Breast epithelium (tissue), 4 donors: ENCODE results near the gene ELMO1. TPM values are rescaled to one million over a fixed set of nuclear protein-coding genes. Genes with fewer than 3 reads are reported as not detected.

ENCODE experiments used
- DNase-seq, 2 donors: peaks; one replicate each; pipeline ENCODE4 v3.0.0-alpha.2; 2019; ENCODE audit warnings: low spot score in 2 of 2
- H3K27ac ChIP-seq, 2 donors: fragments of 200-600 bp; sonication (generic) in 1 of 2; one replicate each; pipeline ENCODE4 v1.5.1; 2016 to 2019; ENCODE audit warnings: mild to moderate bottlenecking in 1 of 2
- H3K27me3 ChIP-seq, 2 donors: fragments of 200-600 bp; sonication (generic) in 1 of 2; one replicate each; pipeline versions ENCODE4 v1.5.1 to v1.6.0; 2017 to 2019; ENCODE audit warnings: control low read depth in 1 of 2, mild to moderate bottlenecking in 1 of 2
- H3K36me3 ChIP-seq: fragments of 200-600 bp; one replicate; pipeline ENCODE4 v1.5.1; 2019
- H3K4me1 ChIP-seq, 2 donors: fragments of 200-600 bp; sonication (generic); one replicate each; pipeline ENCODE4 v1.5.1; 2016 to 2019; ENCODE audit warnings: control low read depth in 1 of 2
- H3K4me3 ChIP-seq, 3 donors: fragments of 200-600 bp; sonication (generic); 1 replicate in 2 of 3; 2 replicates in 1 of 3; pipeline ENCODE4 v1.5.1; 2016 to 2019; ENCODE audit warnings: mild to moderate bottlenecking in 3 of 3, moderate library complexity in 2 of 3
- H3K9me3 ChIP-seq, 2 donors: fragments of 200-600 bp; sonication (generic) in 1 of 2; one replicate each; pipeline ENCODE4 v1.5.1; 2016 to 2019; ENCODE audit warnings: control low read depth in 1 of 2
- CTCF ChIP-seq, 3 donors: fragments of 450-650 bp; IDR thresholded peaks; one replicate each; pipeline ENCODE4 v1.5.1; 2016 to 2017; ENCODE audit warnings: antibody characterized with exemption in 3 of 3, mild to moderate bottlenecking in 3 of 3, moderate library complexity in 3 of 3
- POLR2A ChIP-seq: fragments of 450-650 bp; IDR thresholded peaks from one replicate; pipeline ENCODE4 v1.6.1; 2016; ENCODE audit warnings: antibody characterized with exemption, mild to moderate bottlenecking, moderate library complexity
- POLR2AphosphoS5 ChIP-seq, 3 donors: sonication (generic); formaldehyde crosslinking; IDR thresholded peaks; one replicate each; pipeline ENCODE4 v1.6.1; 2017; ENCODE audit warnings: antibody characterized with exemption in 3 of 3
- intact Hi-C: fragments of 100-400 bp; cut with DNase I; formaldehyde crosslinking; loops from one replicate; pipeline ENCODE4 v1.15.1; 2023; ENCODE audit warnings: low total_unique reads
- total RNA-seq, 3 donors: library from RNA; depleted of rRNA; stranded (reverse); fragments of >200 nt; gene quantifications; one replicate each; pipeline ENCODE4 v1.1.0, GENCODE V29; 2016

The ELMO1 gene
- total RNA-seq, 3 donors from 2014 or later, result 49.5 to 110 (median 66.9) TPM

GRCh38 chr7:37449621-37450020, 957 bp upstream of the ELMO1 start:
- Histone ChIP-seq H3K27me3 (no peaks in the 10 kb centered on the region), H3K36me3 (no peaks in the 10 kb centered on the region), H3K4me3 (no peak overlapping the region), H3K4me1 (no peaks in the 10 kb centered on the region), H3K9me3 (no peaks in the 10 kb centered on the region), H3K27ac (no peak overlapping the region)
- intact Hi-C loops, result no loop called here
- no peak for DNase-seq
- TF ChIP-seq CTCF (IDR thresholded peaks at IDR 0.05) (no peak), POLR2AphosphoS5 (IDR thresholded peaks at IDR 0.05) (no peak), POLR2A (no peak)

- Histone ChIP-seq H3K4me1 (no peaks in the 10 kb centered on the region), H3K4me3 (peak overlapping the region; percentile 81 to 86 (median 84)), H3K9me3 (no peaks in the 10 kb centered on the region), H3K36me3 (no peaks in the 10 kb centered on the region), H3K27me3 (no peaks in the 10 kb centered on the region), H3K27ac (peak overlapping the region; percentile 83 to 90)
- TF ChIP-seq POLR2AphosphoS5 (IDR thresholded peaks at IDR 0.05) (no peak), CTCF (IDR thresholded peaks at IDR 0.05) (no peak), POLR2A (no peak)
- intact Hi-C loops, result no loop called here
- no peak for DNase-seq
Measured at GRCh38 chr7:37448011-37448635, 541 bp downstream of the ELMO1 start.

GRCh38 chr7:37446371-37446770, 2.3 kb downstream of the ELMO1 start:
- peak overlapping the region in 1 of 2 donors; percentile 4 for H3K27ac ChIP-seq
- H3K4me1 ChIP-seq, result no peaks in the 10 kb centered on the region
- intact Hi-C loops, result no loop called here
- no peak for DNase-seq
- no peak for TF ChIP-seq POLR2AphosphoS5 (IDR thresholded peaks at IDR 0.05)
- no peak for TF ChIP-seq CTCF (IDR thresholded peaks at IDR 0.05)
- TF ChIP-seq POLR2A, result no peak
- H3K27me3 ChIP-seq, result no peaks in the 10 kb centered on the region
- no peaks in the 10 kb centered on the region for H3K9me3 ChIP-seq
- H3K4me3 ChIP-seq, result no peak overlapping the region
- H3K36me3 ChIP-seq, result no peaks in the 10 kb centered on the region

GRCh38 chr7:37445790-37446189, 2.9 kb downstream of the ELMO1 start:
- H3K27ac ChIP-seq, result peak overlapping the region in 1 of 2 donors; percentile 4
- no peaks in the 10 kb centered on the region for H3K36me3 ChIP-seq
- no peak overlapping the region for H3K4me3 ChIP-seq
- H3K4me1 ChIP-seq, result no peaks in the 10 kb centered on the region
- H3K27me3 ChIP-seq, result no peaks in the 10 kb centered on the region
- no peak for DNase-seq
- intact Hi-C loops, result no loop called here
- no peaks in the 10 kb centered on the region for H3K9me3 ChIP-seq
- TF ChIP-seq CTCF (IDR thresholded peaks at IDR 0.05), result no peak
- TF ChIP-seq POLR2AphosphoS5 (IDR thresholded peaks at IDR 0.05), result no peak
- TF ChIP-seq POLR2A, result no peak

- no peak overlapping the region for H3K4me3 ChIP-seq
- no peaks in the 10 kb centered on the region for H3K9me3 ChIP-seq
- no peak overlapping the region for H3K27ac ChIP-seq
- no peaks in the 10 kb centered on the region for H3K36me3 ChIP-seq
- DNase-seq, result no peak
- no peaks in the 10 kb centered on the region for H3K27me3 ChIP-seq
- H3K4me1 ChIP-seq, result no peaks in the 10 kb centered on the region
- intact Hi-C loops, result no loop called here
- TF ChIP-seq POLR2AphosphoS5 (IDR thresholded peaks at IDR 0.05), result no peak
- TF ChIP-seq POLR2A, result no peak
- TF ChIP-seq CTCF (IDR thresholded peaks at IDR 0.05), result no peak
Measured at GRCh38 chr7:37445064-37445723, 3.5 kb downstream of the ELMO1 start.
